ENCODE measurements around the gene PRRC2B.

- no peak for TF ChIP-seq CTCF (IDR thresholded peaks at IDR 0.05)
- no peak for TF ChIP-seq POLR2AphosphoS5 (IDR thresholded peaks at IDR 0.05)
- TF ChIP-seq POLR2A (IDR thresholded peaks at IDR 0.05), result no peak
Measured at GRCh38 chr9:131385296-131385695, 8.6 kb upstream of the PRRC2B start.

Measured in stomach (tissue), 4 donors.